GM12865 (cell line): Measurements from ENCODE around the gene POM121.
"Not testable (repeated sequence)": the region's sequence is repeated elsewhere in the genome, so short reads cannot be mapped to it uniquely, and the experiment has no call there.

Experiments used
- DNase-seq: peaks from one replicate; pipeline ENCODE4 v3.0.0; 2010; ENCODE audit warnings: low read depth
- H3K4me3 ChIP-seq: 2 replicates; pipeline ENCODE4 v1.5.1; 2011; ENCODE audit warnings: mild to moderate bottlenecking, low read depth, low read length, control low read depth
- CTCF ChIP-seq: IDR thresholded peaks from 2 replicates; pipeline ENCODE4 v1.5.1; 2011; ENCODE audit warnings: low read length, control low read depth, low read depth, inconsistent platforms; ENCODE audit not compliant: insufficient read depth; ENCODE audit errors: missing control alignments

POM121 gene

GRCh38 chr7:72924733-72925545, at the start of gene POM121:
TSS of gene POM121 (plus strand) at chr7:72925095. CDS start at chr7:72925122, 27 bp downstream.
- DNase-seq: peak; percentile 93
- H3K4me3 ChIP-seq: peak within 1 kb of the TSS; percentile 62
- TF ChIP-seq CTCF: no peak

GRCh38 chr7:72879079-72879736, 45.7 kb upstream of the POM121 start:
- peak; percentile 93 for DNase-seq
- peak; percentile 13 for TF ChIP-seq CTCF
- H3K4me3 ChIP-seq: peak overlapping the region; percentile 73

GRCh38 chr7:72879737-72880215, 45.1 kb upstream of the POM121 start:
- DNase-seq: peak; percentile 72
- peak overlapping the region; percentile 73 for H3K4me3 ChIP-seq

GRCh38 chr7:72891750-72892149, 33.1 kb upstream of the POM121 start:
- not testable (repeated sequence) for H3K4me3 ChIP-seq, DNase-seq

GRCh38 chr7:72904740-72905139, 20.2 kb upstream of the POM121 start:
- DNase-seq, H3K4me3 ChIP-seq: not testable (repeated sequence)

- H3K4me3 ChIP-seq, DNase-seq: not testable (repeated sequence)
These were observed 16.5 kb upstream of the POM121 start for GRCh38 chr7:72908422-72908821.

- not testable (repeated sequence) for H3K4me3 ChIP-seq, DNase-seq
These were observed 13.5 kb upstream of the POM121 start for GRCh38 chr7:72911395-72911794.

GRCh38 chr7:72913750-72914149, 11.1 kb upstream of the POM121 start:
- not testable (repeated sequence) for DNase-seq, H3K4me3 ChIP-seq

- H3K4me3 ChIP-seq: not testable (repeated sequence)
- peak; percentile 59 for TF ChIP-seq CTCF
- DNase-seq: peak; percentile 63
These were observed 10.0 kb upstream of the POM121 start for GRCh38 chr7:72914756-72915525.

- DNase-seq: no peak
- H3K4me3 ChIP-seq: no peak overlapping the region
- no peak for TF ChIP-seq CTCF
These were observed 5.6 kb upstream of the POM121 start for GRCh38 chr7:72919256-72919775.
